ENCODE measurements around the gene C2orf72.
"Not testable (repeated sequence)": the region's sequence is repeated elsewhere in the genome, so short reads cannot be mapped to it uniquely, and the experiment has no call there.

C2orf72 gene

DNA sequence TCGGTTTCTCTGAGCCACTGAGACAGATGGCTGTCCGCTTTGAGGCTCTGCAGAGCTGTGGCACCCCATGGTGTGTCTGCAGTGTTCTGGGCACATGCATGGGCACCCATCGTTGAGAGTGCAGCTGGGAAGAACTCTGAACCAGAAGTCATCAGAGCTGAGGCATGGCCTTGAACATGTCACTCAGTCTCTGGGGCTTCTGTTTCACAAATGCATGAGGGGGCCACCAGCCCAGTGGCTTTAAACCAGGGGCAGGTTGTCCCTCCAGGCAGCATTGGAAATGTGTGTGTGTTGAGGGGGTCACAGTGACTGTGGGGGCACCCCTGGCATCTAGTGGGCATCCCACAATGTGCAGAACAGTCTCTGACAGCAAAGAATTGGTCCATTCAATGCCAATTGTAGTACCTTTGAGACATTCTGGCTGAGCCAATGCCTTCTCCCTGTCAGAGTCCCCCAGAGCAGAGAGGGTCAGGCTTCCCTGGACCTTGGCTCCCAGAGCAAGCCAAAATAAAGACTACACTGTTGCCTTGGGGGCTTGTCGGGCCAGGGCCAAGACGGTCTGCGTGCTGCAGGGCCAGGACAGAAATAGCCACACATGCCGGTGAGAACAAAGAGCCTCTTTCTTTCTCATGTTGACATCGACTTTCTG is 10.1 kb downstream of the C2orf72 start:
- DNase-seq: no peak

DNA sequence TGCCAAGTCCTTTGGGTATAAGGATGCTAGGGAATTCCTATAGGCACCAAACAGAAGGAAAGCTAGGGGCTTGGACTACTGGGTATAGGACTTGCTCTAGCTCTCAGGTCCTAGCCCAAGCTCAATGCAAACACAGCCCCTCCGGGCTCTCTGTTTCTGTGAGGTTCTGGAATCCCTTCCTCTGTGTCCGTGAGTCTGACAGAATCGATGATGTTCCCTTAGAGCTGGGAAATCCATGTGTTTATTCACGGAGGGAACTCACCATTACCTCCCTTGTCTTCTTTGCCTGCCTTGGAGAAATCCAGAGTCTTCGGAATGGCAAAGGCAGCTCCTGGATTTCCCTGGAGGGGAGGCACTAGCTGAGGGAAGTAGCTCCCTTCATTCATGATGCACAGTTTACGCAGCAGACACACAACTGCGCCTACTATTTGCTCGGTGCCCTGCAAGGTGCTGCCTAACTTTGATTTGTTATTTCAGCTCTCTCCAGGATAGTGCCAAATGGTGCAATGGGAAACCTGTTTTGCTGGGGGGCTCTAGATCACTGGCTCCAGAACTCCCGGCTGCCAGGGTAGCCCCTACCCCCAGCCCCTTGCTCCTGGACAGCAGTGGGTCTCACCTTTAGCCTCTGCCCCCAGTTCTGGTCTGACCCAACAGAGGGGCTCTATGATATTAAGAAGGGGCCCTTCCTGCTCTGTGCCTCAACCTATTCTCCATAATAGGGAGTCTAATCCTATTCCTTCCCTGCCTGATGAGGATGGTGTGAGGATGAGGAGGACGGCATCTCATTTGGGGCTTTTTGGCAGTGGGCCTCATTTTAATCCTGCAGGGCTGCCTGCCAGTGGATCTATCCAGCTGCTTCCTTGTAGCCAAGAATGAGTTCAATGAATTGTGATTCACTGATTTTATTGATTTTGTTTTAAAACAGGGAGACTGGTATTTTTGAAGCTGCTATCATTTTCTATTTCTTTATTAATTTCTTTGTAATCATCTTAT is 10.9 kb downstream of the C2orf72 start:
- DNase-seq: no peak

- no peak for DNase-seq
These were observed 12.1 kb downstream of the C2orf72 start for GRCh38 chr2:231049286-231050017.

DNA sequence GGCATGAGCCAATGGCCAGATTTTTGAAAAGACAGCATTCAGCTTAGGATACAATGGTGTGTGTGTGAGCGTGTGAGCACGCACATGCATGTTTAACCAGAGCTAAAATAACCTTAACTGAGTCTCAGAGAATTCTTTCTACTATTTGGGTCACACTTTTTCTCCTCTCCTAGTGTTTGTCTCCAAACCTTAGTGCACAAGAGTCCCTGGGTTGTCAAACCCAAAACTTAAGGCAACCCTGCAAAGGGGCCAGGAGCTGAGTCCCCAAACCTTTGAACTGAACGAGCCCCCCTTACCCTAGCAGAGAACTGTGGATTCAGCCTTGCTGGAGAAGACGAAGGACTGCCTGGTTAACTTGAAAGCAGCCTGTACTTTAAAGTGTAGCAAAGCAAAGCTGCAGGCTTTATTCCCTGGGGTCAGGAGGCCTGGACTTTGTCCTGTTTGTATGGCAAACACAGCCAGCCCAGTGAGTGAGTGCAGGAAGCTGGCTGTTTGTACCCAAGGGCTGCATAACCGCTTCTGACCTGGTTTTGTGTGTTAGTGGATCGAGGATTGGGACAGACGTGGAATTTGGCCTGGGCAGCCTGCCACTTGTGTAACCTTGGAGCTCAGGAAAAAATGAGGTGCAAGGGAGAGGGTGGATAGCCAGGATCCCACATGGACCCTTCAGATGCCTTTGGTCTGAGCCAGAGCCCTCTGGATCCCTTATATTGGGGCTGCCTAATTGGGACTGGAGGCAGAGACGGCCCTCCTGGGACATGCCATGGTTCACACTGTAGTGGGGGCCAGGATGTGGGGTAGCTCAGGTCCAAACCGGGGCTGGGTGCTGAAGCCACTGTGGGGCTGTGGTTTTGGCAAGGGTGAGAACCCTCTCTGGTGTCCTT is 12.9 kb downstream of the C2orf72 start:
- no peak for DNase-seq

- no peak for DNase-seq
These were observed 13.8 kb downstream of the C2orf72 start for GRCh38 chr2:231051116-231051515.

DNA sequence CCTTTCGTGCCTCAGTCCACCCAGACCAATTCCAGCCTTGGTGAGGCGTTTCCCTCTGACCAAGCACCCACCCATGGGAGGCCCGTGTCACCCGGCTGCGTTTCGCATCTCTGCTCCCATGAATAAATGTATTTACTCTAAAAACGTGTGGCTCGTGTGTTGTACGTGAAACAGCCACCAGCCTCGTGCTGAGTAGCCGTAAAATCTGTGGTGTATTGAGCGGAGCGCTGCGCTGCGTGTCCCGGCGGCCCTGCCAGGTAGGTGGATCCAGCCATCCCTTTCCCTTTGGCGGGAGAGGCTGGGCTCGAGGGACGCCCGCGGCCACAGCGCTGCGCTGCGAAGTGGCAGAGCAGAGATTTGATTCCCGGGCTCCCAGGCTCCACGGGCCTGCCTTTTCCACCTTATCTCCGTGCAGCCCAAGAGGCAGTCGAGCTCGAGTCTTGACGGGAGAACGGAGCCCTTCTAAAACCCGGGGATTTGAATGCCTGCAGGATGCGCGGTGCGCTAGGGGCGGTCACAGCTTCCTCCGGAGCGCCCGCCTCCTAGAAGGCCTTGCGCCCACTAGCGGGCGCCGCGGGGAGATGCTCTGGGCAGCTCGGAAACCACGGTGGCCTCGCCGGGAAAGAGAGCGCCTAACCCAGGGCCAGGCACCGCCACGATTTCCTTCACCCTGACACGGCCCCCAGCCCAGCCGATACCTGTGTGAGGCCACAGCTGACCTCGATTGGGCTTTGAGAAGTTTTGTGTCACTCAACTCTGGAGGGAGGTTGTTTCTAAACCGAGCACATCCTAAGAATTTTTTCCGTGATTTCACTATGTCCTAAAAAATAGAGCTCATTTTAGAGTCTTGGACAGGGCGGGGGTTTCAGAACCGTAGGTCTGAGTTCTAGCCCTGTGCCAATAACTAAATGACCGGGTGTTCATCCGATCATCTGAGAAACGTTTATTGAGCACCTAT is 15.4 kb downstream of the C2orf72 start:
- DNase-seq: peak; percentile 80 to 87

GRCh38 chr2:231053846-231054245 is 16.5 kb downstream of the C2orf72 start:
- DNase-seq: no peak

DNA sequence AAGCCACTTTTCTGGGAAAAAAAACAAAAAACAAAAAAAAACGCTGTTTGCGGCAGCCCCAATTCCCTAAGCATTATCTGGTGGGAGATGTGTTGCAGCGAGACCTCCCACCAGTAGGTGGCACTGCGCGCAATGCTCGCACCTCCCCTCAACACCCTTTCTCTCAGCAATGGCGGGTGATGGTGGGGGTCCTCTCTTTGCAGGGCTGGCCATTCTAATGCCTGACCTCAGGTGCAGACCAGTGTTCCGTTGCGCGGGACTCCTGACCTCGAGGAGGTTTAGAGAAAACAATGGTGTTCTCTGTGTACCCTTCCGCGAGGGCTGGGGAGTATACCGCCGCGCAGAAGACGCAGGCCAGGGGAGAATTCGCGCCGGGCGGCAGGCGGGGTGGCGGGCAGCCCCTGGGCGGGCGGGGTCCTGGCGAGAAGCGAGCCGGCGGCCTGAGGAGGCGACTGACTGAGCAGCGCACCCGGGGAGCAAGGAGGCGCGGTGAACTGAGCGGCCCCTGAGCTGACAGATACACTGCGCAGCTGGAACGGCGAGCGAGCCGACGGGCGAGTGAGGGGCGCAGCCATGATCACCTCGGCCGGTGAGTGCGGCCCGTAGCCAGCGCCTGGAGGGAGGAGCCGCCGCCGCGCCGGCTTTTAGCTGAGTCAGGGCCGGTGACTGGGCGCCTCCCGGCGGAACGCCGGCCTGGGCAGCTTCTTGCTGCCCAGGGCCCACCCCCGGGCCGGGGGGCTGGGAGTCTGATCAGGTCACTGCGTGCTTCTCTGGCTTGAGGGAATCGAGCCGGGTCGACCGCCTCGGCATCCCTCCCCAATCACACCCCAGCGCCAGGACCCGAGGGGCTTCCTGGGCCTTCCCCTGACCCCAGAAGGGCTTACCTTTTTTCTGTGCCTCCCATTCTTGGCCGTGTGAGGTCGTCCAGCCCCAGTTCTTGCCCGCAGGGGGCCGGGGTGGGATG is 19.4 kb downstream of the C2orf72 start, which contains the start of gene PSMD1:
Gene PSMD1 (plus strand): TSS at position 415 of the 964 bp plus-strand sequence. CDS start 159 bp downstream, at position 574.
- peak; percentile 82 to 91 for DNase-seq

- DNase-seq: no peak
These were observed 20.3 kb downstream of the C2orf72 start for GRCh38 chr2:231057590-231057989.

DNA sequence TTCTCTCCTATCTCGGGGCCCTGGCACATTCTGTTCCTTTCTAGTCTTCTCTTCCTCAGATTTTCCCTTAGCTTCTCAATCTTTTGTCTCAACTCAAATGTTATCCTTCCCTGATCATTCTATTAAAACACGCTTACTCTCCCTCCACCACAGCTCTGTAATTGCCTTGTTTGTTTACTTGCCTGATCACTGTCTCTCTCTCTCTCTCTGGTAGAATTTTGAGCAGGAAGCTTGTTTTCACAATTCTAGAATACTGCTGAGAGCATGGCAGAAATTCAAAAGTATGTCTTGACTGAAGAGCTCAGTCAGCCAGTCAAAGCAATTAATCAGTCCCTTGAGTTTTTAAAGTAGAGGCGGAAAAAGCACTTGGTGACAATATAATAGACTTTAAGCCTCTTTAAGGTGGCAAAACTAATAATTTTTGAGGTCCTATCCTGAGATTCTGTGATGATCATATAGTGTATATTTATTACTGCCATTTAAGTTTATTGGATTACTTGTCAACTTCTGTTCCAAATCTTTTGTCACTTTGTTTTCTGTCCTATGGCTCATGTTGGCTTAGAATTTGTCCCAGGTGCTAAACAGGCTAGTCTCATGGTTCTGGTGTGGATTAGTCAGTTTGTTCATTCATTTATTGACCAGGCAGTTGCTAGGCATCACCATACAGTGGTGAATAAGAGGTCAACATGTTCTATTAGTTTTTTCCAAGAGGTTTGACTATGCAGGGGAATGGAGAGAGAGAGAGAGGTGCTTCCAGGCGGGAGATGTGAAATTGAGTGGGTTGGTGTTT is 21.6 kb downstream of the C2orf72 start:
- DNase-seq: no peak

- no peak for DNase-seq
These were observed 22.4 kb downstream of the C2orf72 start for GRCh38 chr2:231059756-231060155.

DNA sequence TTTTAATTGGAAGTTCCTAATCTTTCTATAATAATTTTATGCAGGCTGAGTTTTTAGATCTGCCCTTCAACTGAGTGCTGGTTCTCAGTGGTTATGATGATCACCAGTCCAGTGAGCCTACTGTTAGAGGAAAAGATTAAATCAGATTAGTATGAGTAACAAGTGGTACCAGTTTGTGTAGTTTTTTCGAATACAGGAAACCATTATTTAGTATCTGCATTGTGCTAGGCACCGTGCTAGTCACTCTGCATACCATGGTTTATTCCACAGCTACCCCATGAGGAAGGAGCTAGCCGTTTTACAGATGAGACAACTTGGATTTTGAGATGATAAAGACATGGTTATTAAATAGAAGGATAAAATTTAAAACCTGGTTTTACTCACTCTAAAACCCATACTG is 25.5 kb downstream of the C2orf72 start:
- DNase-seq: no peak

DNA sequence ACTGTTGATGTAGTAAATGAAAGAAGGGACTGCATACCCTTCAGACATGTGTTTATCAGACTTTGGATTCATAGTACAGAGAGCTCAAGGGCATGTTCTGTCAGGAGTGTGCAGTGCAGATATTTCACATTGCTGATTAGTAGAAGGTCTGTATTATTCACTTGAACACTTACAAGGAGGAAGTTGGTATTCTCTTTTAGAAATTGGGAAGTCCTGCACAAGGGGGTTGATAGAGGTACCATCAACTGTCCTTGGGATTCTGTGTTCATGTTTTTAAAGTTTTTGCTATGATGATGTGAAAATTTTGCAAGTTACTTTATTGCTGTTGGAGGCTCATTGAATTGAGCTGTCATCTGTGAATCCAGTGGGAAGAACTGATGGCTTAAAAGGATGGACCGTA is 26.0 kb downstream of the C2orf72 start:
- DNase-seq: no peak

DNA sequence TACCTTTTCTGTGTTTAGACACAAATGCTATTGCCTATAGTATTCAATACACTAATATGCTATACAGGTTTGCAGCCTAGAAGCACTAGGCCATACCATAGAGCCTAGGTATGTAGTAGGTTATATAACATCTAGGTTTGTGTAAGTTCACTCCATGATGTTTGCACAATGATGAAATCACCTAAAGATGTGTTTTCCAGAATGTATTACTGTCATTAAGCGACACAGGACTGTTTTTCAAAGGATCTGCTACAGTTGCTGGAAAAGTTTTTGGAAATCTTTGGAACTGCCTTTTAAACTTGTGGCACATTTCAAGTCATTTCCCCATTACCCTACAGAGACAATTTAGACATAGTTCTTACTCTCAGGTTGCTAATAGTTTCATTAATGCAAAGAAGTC is 28.6 kb downstream of the C2orf72 start:
- DNase-seq: no peak

- not testable (repeated sequence) for DNase-seq
These were observed 30.2 kb downstream of the C2orf72 start for GRCh38 chr2:231067531-231067930.

DNA sequence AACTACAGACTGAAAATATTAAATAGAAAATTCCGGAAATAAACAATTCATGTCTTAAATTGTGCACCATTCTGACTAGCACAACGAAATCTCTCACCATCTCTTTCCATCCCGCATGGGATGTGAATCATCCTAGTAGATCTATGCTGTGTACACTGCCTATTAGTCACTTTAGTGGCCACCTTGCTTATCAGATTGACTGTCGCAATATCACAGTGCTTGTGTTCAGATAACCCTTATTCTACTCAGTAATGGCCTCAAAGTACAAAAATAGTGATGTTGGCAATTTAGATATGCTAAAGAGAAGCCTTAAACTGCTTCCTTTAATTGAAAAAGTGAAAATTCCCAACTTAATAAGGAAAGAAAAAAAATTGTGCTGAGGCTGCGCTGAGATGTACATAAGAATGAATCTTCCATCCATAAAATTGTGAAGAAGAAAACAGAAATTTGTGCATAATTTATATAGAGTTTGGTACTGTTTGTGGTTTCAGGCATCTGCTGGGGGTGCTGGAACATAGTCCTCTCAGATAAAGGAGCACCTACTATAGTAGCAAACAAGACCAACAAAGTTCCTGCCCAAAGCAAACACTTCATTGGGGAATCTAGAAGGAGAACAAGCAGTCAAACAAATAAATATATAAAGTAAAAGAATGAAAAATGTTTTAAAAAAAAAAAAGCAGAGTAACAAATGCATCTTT is 31.4 kb downstream of the C2orf72 start:
- DNase-seq: no peak

DNA sequence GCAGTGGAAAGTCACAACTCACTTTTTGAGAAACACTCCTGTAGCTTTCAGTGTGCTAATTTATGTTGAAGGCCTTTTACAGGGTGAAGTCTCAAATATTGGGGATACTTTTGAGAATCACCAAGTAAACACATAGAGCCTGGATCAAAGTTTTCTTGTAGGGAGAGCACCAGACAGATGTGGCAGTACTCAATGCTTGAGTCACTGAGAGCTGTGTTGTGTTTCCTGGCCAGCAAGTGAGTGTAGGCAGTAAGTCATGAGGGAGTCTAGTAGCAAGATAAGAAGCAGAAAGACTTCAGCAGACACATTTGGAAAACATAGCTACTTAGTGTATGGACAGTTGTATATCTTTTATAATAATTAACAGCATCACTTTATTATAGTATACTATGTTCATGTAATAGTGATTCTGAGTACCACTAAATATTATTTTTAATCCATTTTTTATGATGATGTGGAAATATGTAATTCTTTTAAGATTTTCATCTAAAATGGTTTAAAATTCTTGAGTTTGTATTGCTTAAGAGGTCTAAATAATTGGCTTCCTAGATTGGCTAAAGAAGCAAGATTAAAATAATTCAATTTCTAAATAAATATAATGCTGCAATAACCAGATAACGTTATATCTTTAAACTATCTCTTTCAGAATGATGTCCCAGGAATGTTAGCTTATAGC is 32.2 kb downstream of the C2orf72 start:
- DNase-seq: no peak

DNA sequence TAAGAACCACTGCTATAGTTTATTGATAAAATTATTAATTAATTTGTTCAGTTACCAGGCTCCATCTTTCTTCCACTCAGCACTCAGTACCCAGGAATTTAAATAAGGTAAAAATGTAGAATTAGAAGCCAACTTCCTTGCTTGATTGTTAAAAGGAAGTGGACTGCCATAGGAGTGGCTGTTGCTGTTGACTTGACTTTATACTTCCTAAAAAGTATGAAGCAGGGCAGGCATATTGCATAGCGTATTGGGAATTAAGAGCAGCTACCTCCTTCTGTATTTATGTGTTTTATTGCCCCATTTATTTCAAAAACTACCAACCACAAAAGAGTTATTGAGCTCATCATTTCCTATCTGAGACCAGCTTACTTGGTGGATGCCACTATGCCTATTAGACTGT is 47.2 kb downstream of the C2orf72 start:
- DNase-seq: no peak
